Measurements from ENCODE around the gene FGB. TPM values are rescaled to one million over a fixed set of nuclear protein-coding genes. Genes with fewer than 3 reads are reported as not detected.

Gene FGB
- total RNA-seq, 4 donors from 2014 or later, result 17.9 to 40.2 TPM; not detected in 2

- H3K4me3 ChIP-seq, result no peak overlapping the region
- TF ChIP-seq POLR2A (IDR thresholded peaks at IDR 0.05) (no peak), CTCF (IDR thresholded peaks at IDR 0.05 in 4 of 5, conservative IDR thresholded peaks at IDR 0.05 in 1 of 5) (no peak)
- in situ Hi-C loops (cut with MboI; ENCODE audit: low sequenced_read_pairs in 4 of 4) (loop anchor here in 1 of 4 donors (25.0 kb wide), 1 partner anchor 797 kb away; no protein-coding TSS in a partner anchor), intact Hi-C loops (cut with DNase I; ENCODE audit: low total_unique reads) (no loop called here)
- no peaks in the 10 kb centered on the region for H3K9me3 ChIP-seq
- no peak for DNase-seq
- no peaks in the 10 kb centered on the region for H3K4me1 ChIP-seq
- H3K27me3 ChIP-seq, result no peaks in the 10 kb centered on the region
- H3K36me3 ChIP-seq, result no peaks in the 10 kb centered on the region
- no peak overlapping the region for H3K27ac ChIP-seq
- ATAC-seq, result no peak
Measured at GRCh38 chr4:154565704-154566103, 2.9 kb downstream of the FGB start.

GRCh38 chr4:154566639-154567204 is 3.9 kb downstream of the FGB start:
- ATAC-seq, result no peak
- no peak overlapping the region for H3K4me3 ChIP-seq
- intact Hi-C loops (cut with DNase I; ENCODE audit: low total_unique reads), result no loop called here
- no peaks in the 10 kb centered on the region for H3K27me3 ChIP-seq
- TF ChIP-seq CTCF (IDR thresholded peaks at IDR 0.05 in 4 of 5, conservative IDR thresholded peaks at IDR 0.05 in 1 of 5), result no peak
- DNase-seq, result no peak
- H3K9me3 ChIP-seq, result no peaks in the 10 kb centered on the region
- no peaks in the 10 kb centered on the region for H3K36me3 ChIP-seq
- H3K27ac ChIP-seq, result no peak overlapping the region
- in situ Hi-C loops (cut with MboI; ENCODE audit: low sequenced_read_pairs in 4 of 4), result loop anchor here in 1 of 4 donors (25.0 kb wide), 1 partner anchor 796 kb away; no protein-coding TSS in a partner anchor
- no peaks in the 10 kb centered on the region for H3K4me1 ChIP-seq

- ATAC-seq (no peak), DNase-seq (no peak)
- Histone ChIP-seq H3K27ac (no peak overlapping the region), H3K36me3 (no peaks in the 10 kb centered on the region), H3K27me3 (no peaks in the 10 kb centered on the region), H3K4me3 (no peak overlapping the region), H3K4me1 (no peaks in the 10 kb centered on the region), H3K9me3 (no peaks in the 10 kb centered on the region)
- TF ChIP-seq POLR2A (IDR thresholded peaks at IDR 0.05) (no peak), CTCF (IDR thresholded peaks at IDR 0.05 in 4 of 5, conservative IDR thresholded peaks at IDR 0.05 in 1 of 5) (no peak)
- in situ Hi-C loops (cut with MboI; ENCODE audit: low sequenced_read_pairs in 4 of 4), result loop anchor here in 1 of 4 donors (25.0 kb wide), 1 partner anchor 793 kb away; no protein-coding TSS in a partner anchor
- intact Hi-C loops (cut with DNase I; ENCODE audit: low total_unique reads), result no loop called here
Measured at GRCh38 chr4:154569028-154569427, 6.2 kb downstream of the FGB start.

- H3K4me3 ChIP-seq, result no peak overlapping the region
- no peaks in the 10 kb centered on the region for H3K4me1 ChIP-seq
- ATAC-seq, result no peak
- in situ Hi-C loops (cut with MboI; ENCODE audit: low sequenced_read_pairs in 4 of 4), result loop anchor here in 1 of 4 donors (25.0 kb wide), 1 partner anchor 793 kb away; no protein-coding TSS in a partner anchor
- no peaks in the 10 kb centered on the region for H3K36me3 ChIP-seq
- no peak overlapping the region for H3K27ac ChIP-seq
- DNase-seq, result no peak
- H3K27me3 ChIP-seq, result no peaks in the 10 kb centered on the region
- TF ChIP-seq POLR2A (IDR thresholded peaks at IDR 0.05), result no peak
- no peak for TF ChIP-seq CTCF (IDR thresholded peaks at IDR 0.05 in 4 of 5, conservative IDR thresholded peaks at IDR 0.05 in 1 of 5)
- intact Hi-C loops (cut with DNase I; ENCODE audit: low total_unique reads), result no loop called here
- no peaks in the 10 kb centered on the region for H3K9me3 ChIP-seq
Measured at GRCh38 chr4:154569584-154569983, 6.8 kb downstream of the FGB start.

All from gastrocnemius medialis (tissue), 4 donors.